ENCODE measurements around the gene TRIP13. TPM values are rescaled to one million over a fixed set of nuclear protein-coding genes. Genes with fewer than 3 reads are reported as not detected.

TRIP13 gene
- polyA plus RNA-seq, 1 donor from 2014 or later: 2.1 TPM

- Histone ChIP-seq H3K36me3 (ENCODE audit: insufficient read depth, low read length) (no peaks in the 10 kb centered on the region), H3K27ac (ENCODE audit: low read length) (no peak overlapping the region), H3F3A (ENCODE audit: insufficient read depth, low read length, poor library complexity, severe bottlenecking) (no peaks in the 10 kb centered on the region), H3K79me2 (replicated peaks; ENCODE audit: insufficient read depth, low read length) (no peaks in the 10 kb centered on the region), H2AFZ (ENCODE audit: low read depth, low read length) (no peak overlapping the region), H3K9me2 (ENCODE audit: insufficient read depth, low read length) (no peaks in the 10 kb centered on the region), H3K9ac (ENCODE audit: low read length) (no peak overlapping the region), H3K4me2 (ENCODE audit: low read length) (no peak overlapping the region), H3K4me3 (ENCODE audit: low read length) (no peak overlapping the region), H3K27me3 (ENCODE audit: insufficient read depth, low read depth, low read length) (no peaks in the 10 kb centered on the region), H3K9me3 (ENCODE audit: low read length) (no peaks in the 10 kb centered on the region), H4K20me1 (ENCODE audit: insufficient read depth) (no peaks in the 10 kb centered on the region)
- no peak for TF ChIP-seq MXI1 (conservative IDR thresholded peaks at IDR 0.05; ENCODE audit: poor library complexity, severe bottlenecking)
- no peak for TF ChIP-seq REST (IDR thresholded peaks at IDR 0.05; ENCODE audit: borderline replicate concordance)
- no peak for TF ChIP-seq SMC3 (conservative IDR thresholded peaks at IDR 0.05; ENCODE audit: poor library complexity)
- no peak for TF ChIP-seq CTCF (IDR thresholded peaks at IDR 0.05; ENCODE audit: poor library complexity, severe bottlenecking)
- no peak for TF ChIP-seq POLR2AphosphoS5 (IDR thresholded peaks at IDR 0.05)
- TF ChIP-seq RAD21 (conservative IDR thresholded peaks at IDR 0.05): no peak
- no peak for TF ChIP-seq EP300 (conservative IDR thresholded peaks at IDR 0.05; ENCODE audit: poor library complexity, severe bottlenecking)
Observed at GRCh38 chr5:965604-966344, 73.1 kb downstream of the TRIP13 start.

GRCh38 chr5:966345-966710 lies 73.6 kb downstream of the TRIP13 start:
- Histone ChIP-seq H3K27ac (ENCODE audit: low read length) (no peak overlapping the region), H3F3A (ENCODE audit: insufficient read depth, low read length, poor library complexity, severe bottlenecking) (no peaks in the 10 kb centered on the region), H3K9ac (ENCODE audit: low read length) (no peak overlapping the region), H3K4me3 (ENCODE audit: low read length) (no peak overlapping the region), H3K79me2 (replicated peaks; ENCODE audit: insufficient read depth, low read length) (no peaks in the 10 kb centered on the region), H3K4me2 (ENCODE audit: low read length) (no peak overlapping the region), H3K36me3 (ENCODE audit: insufficient read depth, low read length) (no peaks in the 10 kb centered on the region), H3K9me3 (ENCODE audit: low read length) (no peaks in the 10 kb centered on the region), H3K27me3 (ENCODE audit: insufficient read depth, low read depth, low read length) (no peaks in the 10 kb centered on the region), H2AFZ (ENCODE audit: low read depth, low read length) (no peak overlapping the region), H3K9me2 (ENCODE audit: insufficient read depth, low read length) (no peaks in the 10 kb centered on the region), H4K20me1 (ENCODE audit: insufficient read depth) (no peaks in the 10 kb centered on the region)
- TF ChIP-seq MXI1 (conservative IDR thresholded peaks at IDR 0.05; ENCODE audit: poor library complexity, severe bottlenecking) (no peak), RAD21 (conservative IDR thresholded peaks at IDR 0.05) (no peak), EZH2 (IDR thresholded peaks at IDR 0.05; ENCODE audit: borderline replicate concordance, insufficient read depth, low read length, poor library complexity, severe bottlenecking) (no peak), CTCF (IDR thresholded peaks at IDR 0.05; ENCODE audit: poor library complexity, severe bottlenecking) (no peak), TAF1 (IDR thresholded peaks at IDR 0.05; ENCODE audit: low read depth) (no peak), POLR2AphosphoS5 (IDR thresholded peaks at IDR 0.05) (no peak), REST (IDR thresholded peaks at IDR 0.05; ENCODE audit: borderline replicate concordance) (no peak), EP300 (conservative IDR thresholded peaks at IDR 0.05; ENCODE audit: poor library complexity, severe bottlenecking) (no peak), SMC3 (conservative IDR thresholded peaks at IDR 0.05; ENCODE audit: poor library complexity) (no peak)
